GM18507 (cell line): Measurements from ENCODE around the gene JPH3.

Experiments used
- DNase-seq: peaks from one replicate; pipeline ENCODE4 v3.0.0; 2011; ENCODE audit warnings: low read depth; ENCODE audit not compliant: insufficient read length; ENCODE audit errors: extremely low spot score
- FAIRE-seq: peaks from 2 replicates; lab custom pipeline; 2011; peaks lifted over from hg19 to GRCh38; lab: Jason Lieb, UNC

The JPH3 gene

GRCh38 chr16:87744750-87745514, 142.6 kb downstream of the JPH3 start:
- no peak for DNase-seq
- no peak for FAIRE-seq

DNA sequence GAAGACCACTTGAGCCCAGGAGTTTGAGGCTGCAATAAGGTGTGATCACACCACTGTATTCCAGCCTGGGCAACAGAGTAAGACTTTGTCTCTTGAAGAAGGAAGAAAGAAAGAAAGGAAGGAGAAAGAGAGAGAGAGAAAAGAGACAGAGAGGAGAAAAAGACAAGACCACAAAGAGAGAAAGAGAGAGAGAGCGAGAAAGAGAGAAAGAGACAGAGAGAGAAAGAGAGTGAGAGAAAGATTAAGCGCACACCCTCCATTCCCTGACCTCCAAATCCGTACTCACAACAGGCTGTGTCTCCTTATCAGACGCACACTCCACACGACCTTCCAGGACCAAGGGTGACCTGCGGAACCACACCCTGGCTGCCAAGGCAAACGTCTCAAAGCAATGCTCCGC, 143.9 kb downstream of the JPH3 start:
- DNase-seq (no peak), FAIRE-seq (no peak)
